GM21737 (cell line): ENCODE data around the gene EPHB4.
A peak's percentile ranks its signal among the peaks of the same experiment; 100 is the strongest.
"Not testable (repeated sequence)": the region's sequence is repeated elsewhere in the genome, so short reads cannot be mapped to it uniquely, and the experiment has no call there.

Source experiments
- ATAC-seq: cut with Tn5 transposase; IDR thresholded peaks from one replicate; pipeline ENCODE4 v1.9.1; 2021; ENCODE audit warnings: mild to moderate bottlenecking, moderate library complexity; ENCODE audit not compliant: unreplicated experiment

EPHB4 gene

GRCh38 chr7:100854899-100855298 lies 27.6 kb upstream of the EPHB4 start:
- not testable (repeated sequence) for ATAC-seq

DNA sequence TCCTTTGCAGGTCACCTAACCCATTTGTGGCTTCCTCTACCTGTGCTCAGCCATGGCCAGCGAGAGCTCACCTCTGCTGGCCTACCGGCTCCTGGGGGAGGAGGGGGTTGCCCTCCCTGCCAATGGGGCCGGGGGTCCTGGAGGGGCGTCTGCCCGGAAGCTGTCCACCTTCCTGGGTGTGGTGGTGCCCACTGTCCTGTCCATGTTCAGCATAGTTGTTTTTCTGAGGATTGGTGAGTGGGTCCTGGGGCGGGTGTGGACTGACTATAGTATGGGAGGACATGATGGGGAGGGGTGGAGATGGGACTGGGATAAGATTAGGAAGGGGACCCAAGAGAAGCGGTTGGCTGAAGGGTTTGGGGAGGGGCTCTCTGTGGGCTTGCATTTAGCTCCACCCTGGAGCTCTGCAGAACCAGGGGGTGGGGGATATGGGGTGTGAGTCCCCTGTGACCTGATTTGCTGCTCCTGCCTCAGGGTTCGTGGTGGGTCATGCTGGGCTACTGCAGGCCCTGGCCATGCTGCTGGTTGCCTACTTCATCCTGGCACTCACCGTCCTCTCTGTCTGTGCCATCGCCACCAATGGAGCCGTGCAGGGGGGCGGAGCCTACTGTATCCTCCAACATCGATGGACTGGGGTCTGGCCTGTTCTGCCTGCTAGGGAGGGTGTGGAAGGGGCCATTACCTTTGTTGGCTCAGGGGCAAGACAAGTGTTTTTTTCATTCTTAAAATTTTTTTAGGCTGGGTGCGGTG lies 27.0 kb upstream of the EPHB4 start:
- no peak for ATAC-seq

- peak; percentile 90 for ATAC-seq
Measured at GRCh38 chr7:100852048-100852872, 24.9 kb upstream of the EPHB4 start, which contains the start of gene SLC12A9. Gene SLC12A9 (plus strand): TSS chr7:100852713. CDS start chr7:100854198, 1,485 bp downstream.

DNA sequence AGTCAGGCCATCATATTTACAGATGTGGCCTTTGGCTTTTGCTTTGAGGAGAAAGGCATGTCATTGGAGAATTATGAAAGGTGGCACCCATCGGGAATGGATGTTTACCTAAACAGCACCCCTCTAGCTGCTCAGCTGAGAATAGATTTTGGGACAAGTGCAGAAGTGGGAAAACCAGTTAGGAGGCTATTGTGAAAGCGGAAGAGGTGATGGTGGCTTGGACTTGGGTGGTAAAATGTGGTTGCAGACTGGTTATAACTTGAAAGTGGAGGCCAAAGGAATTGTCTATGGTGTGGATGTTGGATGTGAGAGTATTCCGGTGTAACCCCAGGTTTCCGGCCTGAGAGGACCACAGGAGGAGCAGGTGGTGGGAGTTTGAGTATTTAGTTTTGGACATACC lies 20.0 kb upstream of the EPHB4 start:
- ATAC-seq, result no peak

GRCh38 chr7:100840470-100841100 lies 13.3 kb upstream of the EPHB4 start:
- no peak for ATAC-seq

GRCh38 chr7:100839361-100839760 lies 12.0 kb upstream of the EPHB4 start:
- no peak for ATAC-seq

DNA sequence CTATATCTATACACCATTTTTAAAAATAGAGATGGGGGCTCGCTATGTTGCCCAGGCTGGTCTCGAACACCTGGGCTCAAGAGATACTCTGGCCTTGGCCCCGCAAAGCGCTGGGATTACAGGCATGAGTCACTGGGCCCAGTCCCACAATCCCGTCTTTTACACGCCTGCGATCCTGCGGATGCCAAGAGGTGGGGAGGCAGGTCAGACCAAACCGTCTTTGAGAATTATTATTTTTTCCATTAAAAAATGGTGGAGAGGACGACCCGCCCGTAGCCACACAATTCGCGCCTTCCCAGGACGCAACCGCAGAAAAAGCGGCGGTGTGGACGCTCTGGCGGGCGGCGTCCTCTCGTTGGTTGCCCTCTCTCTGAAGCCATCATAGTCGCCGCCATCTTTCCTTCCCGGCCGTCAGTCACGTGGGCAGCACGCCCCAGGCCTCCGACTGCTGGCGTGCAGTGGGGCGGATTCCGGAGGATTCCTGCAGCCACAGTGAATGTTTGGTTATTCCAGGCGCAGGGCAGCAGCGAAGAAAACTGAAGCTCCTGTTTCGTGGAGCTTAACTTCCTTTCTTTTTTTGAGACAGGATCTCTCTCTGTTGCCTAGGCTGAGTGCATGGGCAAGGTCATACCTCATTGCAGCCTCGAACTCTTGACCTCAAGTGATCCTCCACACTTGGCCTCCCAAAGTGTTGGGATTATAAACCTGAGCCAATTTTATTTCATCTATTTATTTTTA lies 9.9 kb upstream of the EPHB4 start:
- peak; percentile 64 for ATAC-seq

DNA sequence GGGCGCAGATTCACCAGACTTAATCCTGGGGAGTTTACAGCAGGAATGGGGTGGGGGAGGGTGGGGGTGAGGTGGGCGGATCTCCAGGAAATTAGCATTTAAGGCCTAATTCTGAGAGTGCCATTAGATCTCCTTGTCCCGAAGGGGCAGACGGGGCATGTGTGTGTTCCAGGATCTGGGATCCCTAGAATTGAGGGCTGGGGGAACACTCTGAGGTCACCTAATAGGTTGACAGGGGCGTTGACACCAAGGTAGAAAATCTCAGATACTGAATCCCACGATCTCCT lies 9.4 kb upstream of the EPHB4 start:
- ATAC-seq, result no peak

GRCh38 chr7:100835903-100836811 lies 8.8 kb upstream of the EPHB4 start:
- no peak for ATAC-seq

- ATAC-seq, result no peak
Measured at GRCh38 chr7:100832281-100832633, 4.9 kb upstream of the EPHB4 start.

DNA sequence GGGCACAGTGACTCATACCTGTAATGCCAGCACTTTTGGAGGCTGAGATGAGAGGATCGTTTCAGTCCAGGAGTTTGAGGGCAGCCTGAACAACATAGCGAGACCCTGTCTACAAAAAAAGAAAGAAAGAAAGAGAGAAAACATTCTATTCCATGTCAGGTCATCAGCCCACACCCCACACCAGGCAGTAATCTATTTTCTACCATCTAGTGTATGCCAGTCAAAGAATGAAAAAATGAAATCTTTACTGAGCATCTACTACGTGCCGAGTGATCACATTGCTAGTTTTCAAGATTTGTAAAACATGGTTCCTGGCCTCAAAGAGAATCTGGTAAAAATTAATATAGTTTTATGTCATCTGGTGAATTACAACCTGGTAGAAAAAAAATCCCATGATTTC lies 3.1 kb upstream of the EPHB4 start:
- ATAC-seq, result no peak

- no peak for ATAC-seq
Measured at GRCh38 chr7:100829150-100829716, 1.9 kb upstream of the EPHB4 start.

- ATAC-seq, result no peak
Measured at GRCh38 chr7:100826514-100827329, 601 bp downstream of the EPHB4 start.

- no peak for ATAC-seq
Measured at GRCh38 chr7:100825751-100826513, 1.4 kb downstream of the EPHB4 start.

- ATAC-seq, result no peak
Measured at GRCh38 chr7:100825215-100825671, 2.1 kb downstream of the EPHB4 start.

DNA sequence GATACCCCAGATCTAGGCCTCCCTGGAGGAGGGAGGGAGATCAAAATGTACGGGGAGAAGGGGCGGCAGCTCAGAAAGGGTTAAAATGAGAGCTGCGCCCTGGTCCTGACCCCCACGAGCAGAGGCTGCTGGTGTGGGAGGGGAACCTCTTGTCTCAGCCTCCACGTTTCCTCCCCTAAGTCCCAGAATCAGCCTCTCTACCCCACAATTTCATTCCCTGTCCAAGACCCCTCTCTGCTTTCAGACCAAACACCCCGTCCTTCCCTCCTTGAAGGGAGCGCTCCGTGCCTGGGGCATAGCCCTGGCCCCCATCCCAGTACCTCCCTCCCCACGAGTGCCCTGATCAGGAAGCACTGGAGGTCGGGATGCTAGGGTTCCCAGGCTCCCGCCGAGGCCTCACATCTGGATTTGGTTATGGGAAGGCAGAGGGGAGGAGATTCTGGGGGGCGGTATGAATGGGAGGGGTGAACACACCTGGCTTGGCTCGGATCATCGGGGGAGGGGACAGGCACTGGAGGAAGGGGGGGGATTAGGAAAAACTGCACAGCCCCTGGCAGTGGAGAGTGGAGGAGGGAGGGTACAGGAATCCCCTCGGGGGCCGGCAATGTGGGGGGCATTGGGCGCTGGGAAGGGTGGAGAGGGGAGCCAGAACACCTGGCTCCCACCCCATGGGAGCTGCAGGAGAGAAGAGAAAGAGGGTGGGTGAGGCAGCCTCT lies 2.7 kb downstream of the EPHB4 start:
- ATAC-seq, result no peak

GRCh38 chr7:100823534-100823933 lies 3.8 kb downstream of the EPHB4 start:
- ATAC-seq, result no peak

DNA sequence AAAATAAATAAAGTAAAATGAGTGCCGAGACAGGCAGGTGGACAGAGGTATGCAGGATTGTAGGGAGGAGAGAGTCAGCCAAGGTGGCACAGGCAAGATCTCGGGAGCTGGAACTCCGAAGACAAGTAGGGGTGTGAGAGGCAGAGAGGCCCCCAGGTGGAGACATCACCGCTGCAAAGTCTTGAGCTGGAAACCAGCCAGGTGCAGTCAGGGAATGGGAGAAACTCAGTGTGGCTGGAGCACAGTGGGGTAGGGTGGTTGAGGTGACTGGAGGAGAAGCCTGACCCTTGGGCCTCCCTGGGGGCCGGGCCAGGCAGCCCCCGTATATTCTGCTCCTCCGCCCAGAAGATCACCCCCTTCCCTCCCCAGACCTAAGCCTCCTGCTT lies 4.2 kb downstream of the EPHB4 start:
- no peak for ATAC-seq
